HG03575 (cell line): ENCODE results near the gene KCNN4.

Source experiments
- ATAC-seq: cut with Tn5 transposase; IDR thresholded peaks from one replicate; pipeline ENCODE4 v1.9.1; 2021; ENCODE audit not compliant: unreplicated experiment, insufficient number of reproducible peaks, low FRiP score; ENCODE audit errors: extremely low read depth

The KCNN4 gene

GRCh38 chr19:43754503-43755255, 26.1 kb downstream of the KCNN4 start, which contains the start of gene SMG9:
Gene SMG9, minus strand, starts transcription at chr19:43754962. Its CDS starts 4,221 bp downstream, at chr19:43750741.
- no peak for ATAC-seq

- ATAC-seq, result no peak
Observed at GRCh38 chr19:43754253-43754502, 26.6 kb downstream of the KCNN4 start.

GRCh38 chr19:43752287-43752875, 28.4 kb downstream of the KCNN4 start:
- no peak for ATAC-seq

GRCh38 chr19:43751466-43752220, 29.1 kb downstream of the KCNN4 start:
- ATAC-seq, result no peak

GRCh38 chr19:43749898-43750297, 30.9 kb downstream of the KCNN4 start:
- ATAC-seq, result no peak

GRCh38 chr19:43749152-43749551, 31.6 kb downstream of the KCNN4 start:
- no peak for ATAC-seq

GRCh38 chr19:43748685-43749084, 32.1 kb downstream of the KCNN4 start:
- no peak for ATAC-seq

GRCh38 chr19:43748205-43748594, 32.6 kb downstream of the KCNN4 start:
- ATAC-seq, result no peak

- ATAC-seq, result no peak
Observed at GRCh38 chr19:43747557-43748204, 33.1 kb downstream of the KCNN4 start.

GRCh38 chr19:43743059-43743458, 37.7 kb downstream of the KCNN4 start:
- ATAC-seq, result no peak

- no peak for ATAC-seq
Observed at GRCh38 chr19:43741075-43741825, 39.5 kb downstream of the KCNN4 start.

GRCh38 chr19:43739439-43740235, 41.1 kb downstream of the KCNN4 start:
- no peak for ATAC-seq

- ATAC-seq, result no peak
Observed at GRCh38 chr19:43738780-43739211, 42.0 kb downstream of the KCNN4 start.

GRCh38 chr19:43735957-43736356, 44.8 kb downstream of the KCNN4 start:
- no peak for ATAC-seq

GRCh38 chr19:43735013-43735412, 45.8 kb downstream of the KCNN4 start:
- no peak for ATAC-seq

GRCh38 chr19:43731846-43732245, 48.9 kb downstream of the KCNN4 start:
- no peak for ATAC-seq

GRCh38 chr19:43731346-43731745, 49.4 kb downstream of the KCNN4 start:
- ATAC-seq, result no peak

- no peak for ATAC-seq
Observed at GRCh38 chr19:43729919-43730318, 50.9 kb downstream of the KCNN4 start.

- no peak for ATAC-seq
Observed at GRCh38 chr19:43727593-43727853, 53.2 kb downstream of the KCNN4 start.
